OCI-LY7 (cell line): Measurements from ENCODE around the gene FAM118B. TPM values are rescaled to one million over a fixed set of nuclear protein-coding genes. Genes with fewer than 3 reads are reported as not detected.
A peak's percentile ranks its signal among the peaks of the same experiment; 100 is the strongest.

Source experiments
- BruUV-seq: library from RNA; stranded (reverse); fragments of 400-500 nt; replicated peaks from 2 replicates; lab custom pipeline; 2021; lab: Mats Ljungman, UMichigan
- CTCF ChIA-PET: fragments of 300-600 bp; sonication (Branson Sonifier 250); formaldehyde crosslinking; loops from one replicate; lab custom pipeline; 2022; ENCODE audit warnings: antibody characterized with exemption; ENCODE audit not compliant: unreplicated experiment; lab: Charles Lee
- POLR2A ChIA-PET: fragments of 300-600 bp; sonication (Branson Sonifier 250); formaldehyde crosslinking; loops from one replicate; lab custom pipeline; 2022; ENCODE audit warnings: antibody characterized with exemption; lab: Charles Lee
- DNase-seq: peaks from one replicate; pipeline ENCODE4 v3.0.0-alpha.2; 2015; ENCODE audit warnings: low spot score
- H2AFZ ChIP-seq: fragments of 200-600 bp; sonication (generic), shearing (Covaris generic); 2 replicates; pipeline ENCODE4 v1.6.1; 2014; ENCODE audit warnings: mild to moderate bottlenecking, antibody characterized with exemption, low read length, moderate library complexity
- H3K27ac ChIP-seq: fragments of 200-600 bp; sonication (generic); 2 replicates; pipeline ENCODE4 v1.5.1; 2014; ENCODE audit warnings: mixed run types, low read depth, mild to moderate bottlenecking, moderate library complexity, low read length, inconsistent platforms; ENCODE audit not compliant: poor library complexity, severe bottlenecking
- H3K36me3 ChIP-seq: fragments of 200-600 bp; sonication (generic); 2 replicates; pipeline ENCODE4 v1.6.1; 2014; ENCODE audit warnings: mild to moderate bottlenecking, antibody characterized with exemption, low read length, moderate library complexity, mixed read lengths; ENCODE audit not compliant: insufficient read depth
- H3K4me1 ChIP-seq: fragments of 200-600 bp; sonication (generic); 2 replicates; pipeline ENCODE4 v1.5.1; 2014; ENCODE audit warnings: mild to moderate bottlenecking, low read length; ENCODE audit not compliant: insufficient read depth, poor library complexity, severe bottlenecking
- H3K4me2 ChIP-seq: fragments of 200-600 bp; sonication (generic); 2 replicates; pipeline ENCODE4 v1.6.1; 2014; ENCODE audit warnings: mild to moderate bottlenecking, low read length
- H3K4me3 ChIP-seq: fragments of 200-600 bp; sonication (generic); 2 replicates; pipeline ENCODE4 v1.5.1; 2014; ENCODE audit warnings: mild to moderate bottlenecking, low read depth, low read length; ENCODE audit not compliant: poor library complexity, severe bottlenecking
- H3K79me2 ChIP-seq: fragments of 200-600 bp; sonication (generic); 2 replicates; pipeline ENCODE4 v1.6.1; 2016; ENCODE audit warnings: low read depth, mild to moderate bottlenecking, low read length, moderate library complexity, mixed read lengths; ENCODE audit not compliant: insufficient read depth
- H3K9me2 ChIP-seq: fragments of 200-600 bp; sonication (generic); 2 replicates; pipeline ENCODE4 v1.6.1; 2016; ENCODE audit warnings: mild to moderate bottlenecking, low read length, mixed read lengths; ENCODE audit not compliant: insufficient read depth
- H3K9me3 ChIP-seq: fragments of 200-600 bp; sonication (generic); 2 replicates; pipeline ENCODE4 v1.6.1; 2014; ENCODE audit warnings: mild to moderate bottlenecking, mixed run types, low read length, mixed read lengths
- H4K20me1 ChIP-seq: fragments of 200-600 bp; sonication (generic); 2 replicates; pipeline ENCODE4 v1.6.1; 2014; ENCODE audit warnings: mild to moderate bottlenecking, antibody characterized with exemption, low read length, moderate library complexity, mixed read lengths; ENCODE audit not compliant: insufficient read depth
- CTCF ChIP-seq: fragments of 200-600 bp; sonication (generic); conservative IDR thresholded peaks from 2 replicates; pipeline ENCODE4 v1.5.1; 2014; ENCODE audit warnings: mild to moderate bottlenecking, antibody characterized with exemption, low read length, moderate library complexity, mixed read lengths
- EZH2phosphoT487 ChIP-seq: fragments of 200-600 bp; sonication (generic); IDR thresholded peaks from 2 replicates; pipeline ENCODE4 v1.6.1; 2018; ENCODE audit warnings: low read depth, borderline replicate concordance, mild to moderate bottlenecking, mixed run types, antibody characterized with exemption, low read length, moderate library complexity, mixed read lengths
- intact Hi-C: fragments of 100-400 bp; cut with micrococcal nuclease; formaldehyde crosslinking; loops from one replicate; pipeline ENCODE4 v1.10.0; 2022; ENCODE audit not compliant: unreplicated experiment
- total RNA-seq, 2 experiments: library from RNA; depleted of rRNA in 1 of 2; stranded (reverse); fragments of >200 nt in 1 of 2; shearing (Covaris generic) in 1 of 2; gene quantifications; 2 replicates each; pipeline ENCODE4 v1.2.3, GENCODE V29; 2014 to 2022

Gene FAM118B
- total RNA-seq, 2 experiments from 2014 or later: 9.9 to 14.8 TPM

GRCh38 chr11:126193038-126193478, 18.5 kb upstream of the FAM118B start:
- intact Hi-C loops: no loop called here
- H2AFZ ChIP-seq: no peak overlapping the region
- H3K9me3 ChIP-seq: peaks cover 14% of the 10 kb centered on the region; the same call in 1 of the 2 replicates
- TF ChIP-seq EZH2phosphoT487: no peak
- no peak for TF ChIP-seq CTCF
- no peak for DNase-seq
- H3K79me2 ChIP-seq: no peaks in the 10 kb centered on the region
- BruUV-seq: no TSS peak
- peaks cover 25% of the 10 kb centered on the region for H3K4me1 ChIP-seq
- no peak overlapping the region for H3K27ac ChIP-seq
- POLR2A ChIA-PET: interaction anchor here (1.1 kb wide), 2 partner anchors 154 to 253 kb away, joined by 3 to 8 read pairs; no protein-coding TSS in a partner anchor
- H3K9me2 ChIP-seq: no peaks in the 10 kb centered on the region
- no peak overlapping the region for H3K4me3 ChIP-seq
- peaks cover 4% of the 10 kb centered on the region; the same call in 1 of the 2 replicates for H4K20me1 ChIP-seq
- no peak overlapping the region for H3K4me2 ChIP-seq
- CTCF ChIA-PET: interaction anchor here (0.6 to 1.5 kb wide), 3 partner anchors 13 to 267 kb away, joined by 3 to 5 read pairs (median 3); no protein-coding TSS in a partner anchor
- H3K36me3 ChIP-seq: peaks cover 75% of the 10 kb centered on the region

- intact Hi-C loops: loop anchor here (1.0 kb wide), 2 partner anchors 252 to 271 kb away; no protein-coding TSS in a partner anchor
- H3K36me3 ChIP-seq: peaks cover 85% of the 10 kb centered on the region
- no peak for TF ChIP-seq EZH2phosphoT487
- peak; percentile 92 for TF ChIP-seq CTCF
- CTCF ChIA-PET: interaction anchor here (1.0 to 1.5 kb wide), 2 partner anchors 12 to 253 kb away, joined by 3 to 5 read pairs; no protein-coding TSS in a partner anchor
- H4K20me1 ChIP-seq: peaks cover 4% of the 10 kb centered on the region; the same call in 1 of the 2 replicates
- no peak overlapping the region for H3K27ac ChIP-seq
- no peak overlapping the region for H3K4me3 ChIP-seq
- H3K79me2 ChIP-seq: no peaks in the 10 kb centered on the region
- peaks cover 16% of the 10 kb centered on the region; the same call in 1 of the 2 replicates for H3K9me3 ChIP-seq
- peak; percentile 49 for DNase-seq
- BruUV-seq: no TSS peak
- peaks cover 14% of the 10 kb centered on the region for H3K4me1 ChIP-seq
- H3K9me2 ChIP-seq: no peaks in the 10 kb centered on the region
- H3K4me2 ChIP-seq: no peak overlapping the region
- POLR2A ChIA-PET: interaction anchor here (1.0 to 1.2 kb wide), 4 partner anchors 10 to 254 kb away, joined by 3 to 8 read pairs (median 4); no protein-coding TSS in a partner anchor
- H2AFZ ChIP-seq: no peak overlapping the region
These were observed 17.4 kb upstream of the FAM118B start for GRCh38 chr11:126194121-126194543.

GRCh38 chr11:126195119-126195518, 16.5 kb upstream of the FAM118B start:
- H2AFZ ChIP-seq: no peak overlapping the region
- H3K9me2 ChIP-seq: no peaks in the 10 kb centered on the region
- H3K27ac ChIP-seq: no peak overlapping the region
- no peak overlapping the region for H3K4me3 ChIP-seq
- no peak overlapping the region for H3K4me2 ChIP-seq
- H4K20me1 ChIP-seq: peaks cover 4% of the 10 kb centered on the region; the same call in 1 of the 2 replicates
- H3K36me3 ChIP-seq: peaks cover 95% of the 10 kb centered on the region
- ChIA-PET POLR2A (no interaction called here), CTCF (no interaction called here)
- peaks cover 16% of the 10 kb centered on the region; the same call in 1 of the 2 replicates for H3K9me3 ChIP-seq
- DNase-seq: no peak
- intact Hi-C loops: no loop called here
- TF ChIP-seq EZH2phosphoT487 (no peak), CTCF (no peak)
- H3K4me1 ChIP-seq: peaks cover 4% of the 10 kb centered on the region
- BruUV-seq: no TSS peak
- no peaks in the 10 kb centered on the region for H3K79me2 ChIP-seq
